ENCODE results near the gene CEMIP2.

DNA sequence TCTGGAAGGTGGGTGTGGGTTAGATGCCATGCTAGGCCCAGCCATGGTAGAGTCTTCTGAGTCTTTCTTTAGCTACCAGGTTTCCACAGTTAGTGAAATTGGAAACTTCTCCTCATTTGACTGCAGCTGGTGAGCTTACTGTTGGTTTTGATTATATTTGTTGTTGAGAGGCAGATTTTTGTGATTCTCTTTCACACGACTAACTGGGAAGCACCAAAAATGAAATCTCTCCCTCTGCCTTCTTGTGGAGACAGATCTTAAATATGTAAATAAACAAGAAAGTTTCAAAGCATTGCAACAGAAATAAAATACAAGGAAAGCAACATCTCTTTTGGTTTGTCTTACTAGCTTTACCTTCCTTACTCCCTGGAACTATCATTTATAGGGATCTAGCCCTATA lies 122.2 kb downstream of the CEMIP2 start:
- TF ChIP-seq, protein P1, sequence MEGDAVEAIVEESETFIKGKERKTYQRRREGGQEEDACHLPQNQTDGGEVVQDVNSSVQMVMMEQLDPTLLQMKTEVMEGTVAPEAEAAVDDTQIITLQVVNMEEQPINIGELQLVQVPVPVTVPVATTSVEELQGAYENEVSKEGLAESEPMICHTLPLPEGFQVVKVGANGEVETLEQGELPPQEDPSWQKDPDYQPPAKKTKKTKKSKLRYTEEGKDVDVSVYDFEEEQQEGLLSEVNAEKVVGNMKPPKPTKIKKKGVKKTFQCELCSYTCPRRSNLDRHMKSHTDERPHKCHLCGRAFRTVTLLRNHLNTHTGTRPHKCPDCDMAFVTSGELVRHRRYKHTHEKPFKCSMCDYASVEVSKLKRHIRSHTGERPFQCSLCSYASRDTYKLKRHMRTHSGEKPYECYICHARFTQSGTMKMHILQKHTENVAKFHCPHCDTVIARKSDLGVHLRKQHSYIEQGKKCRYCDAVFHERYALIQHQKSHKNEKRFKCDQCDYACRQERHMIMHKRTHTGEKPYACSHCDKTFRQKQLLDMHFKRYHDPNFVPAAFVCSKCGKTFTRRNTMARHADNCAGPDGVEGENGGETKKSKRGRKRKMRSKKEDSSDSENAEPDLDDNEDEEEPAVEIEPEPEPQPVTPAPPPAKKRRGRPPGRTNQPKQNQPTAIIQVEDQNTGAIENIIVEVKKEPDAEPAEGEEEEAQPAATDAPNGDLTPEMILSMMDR (IDR thresholded peaks at IDR 0.05), result no peak
- no peak for TF ChIP-seq POLR2AphosphoS5 (IDR thresholded peaks at IDR 0.05)
